H9 (cell line): ENCODE measurements around the gene SCLY. TPM values are rescaled to one million over a fixed set of nuclear protein-coding genes. Genes with fewer than 3 reads are reported as not detected.

ENCODE experiments used
- DNase-seq: peaks from one replicate; pipeline ENCODE4 v3.0.0-alpha.2; 2017
- H2AFZ ChIP-seq: one replicate; pipeline ENCODE4 v1.6.1; 2013; ENCODE audit warnings: mild to moderate bottlenecking, low read length, control low read depth, moderate library complexity
- H2AK5ac ChIP-seq: 2 replicates; pipeline ENCODE4 v1.6.1; 2013; ENCODE audit warnings: low read length, control low read depth, mixed read lengths; ENCODE audit not compliant: insufficient read length
- H2BK120ac ChIP-seq: one replicate; pipeline ENCODE4 v1.6.1; 2013; ENCODE audit warnings: low read depth, mild to moderate bottlenecking, low read length, control low read depth, inconsistent platforms; ENCODE audit not compliant: poor library complexity, severe bottlenecking
- H2BK12ac ChIP-seq: 2 replicates; pipeline ENCODE4 v1.6.1; 2013; ENCODE audit warnings: low read length, control low read depth, mixed read lengths, low read depth; ENCODE audit not compliant: insufficient read length
- H2BK15ac ChIP-seq: 2 replicates; pipeline ENCODE4 v1.6.1; 2013; ENCODE audit warnings: low read depth, low read length, control low read depth
- H2BK20ac ChIP-seq: one replicate; pipeline ENCODE4 v1.6.1; 2013; ENCODE audit warnings: low read depth, mild to moderate bottlenecking, low read length, control low read depth, inconsistent platforms; ENCODE audit not compliant: poor library complexity, severe bottlenecking
- H2BK5ac ChIP-seq: 2 replicates; pipeline ENCODE4 v1.6.1; 2013; ENCODE audit warnings: low read length, control low read depth, mixed read lengths; ENCODE audit not compliant: insufficient read length
- H3K14ac ChIP-seq: 2 replicates; pipeline ENCODE4 v1.6.1; 2013; ENCODE audit warnings: low read length, control low read depth; ENCODE audit not compliant: insufficient read depth
- H3K18ac ChIP-seq: 2 replicates; pipeline ENCODE4 v1.6.1; 2013; ENCODE audit warnings: low read depth, mild to moderate bottlenecking, mixed read lengths, low read length, control low read depth; ENCODE audit not compliant: insufficient read length
- H3K23ac ChIP-seq: 2 replicates; pipeline ENCODE4 v1.6.1; 2013; ENCODE audit warnings: low read length, control low read depth, mixed read lengths, low read depth; ENCODE audit not compliant: insufficient read length
- H3K23me2 ChIP-seq: 2 replicates; pipeline ENCODE4 v1.6.1; 2013; ENCODE audit warnings: low read depth, mild to moderate bottlenecking, mixed read lengths, low read length, control low read depth; ENCODE audit not compliant: insufficient read length, poor library complexity, severe bottlenecking
- H3K27ac ChIP-seq: 2 replicates; pipeline ENCODE4 v1.5.1; 2013; ENCODE audit warnings: low read length, control low read depth, mixed read lengths, low read depth; ENCODE audit not compliant: insufficient read length
- H3K27me3 ChIP-seq: 2 replicates; pipeline ENCODE4 v1.6.1; 2013; ENCODE audit warnings: low read length, control low read depth, inconsistent platforms; ENCODE audit not compliant: insufficient read depth
- H3K4ac ChIP-seq: 2 replicates; pipeline ENCODE4 v1.6.1; 2013; ENCODE audit warnings: low read depth, mild to moderate bottlenecking, control low read depth, inconsistent platforms, low read length, moderate library complexity
- H3K4me1 ChIP-seq: 2 replicates; pipeline ENCODE4 v1.6.1; 2013; ENCODE audit warnings: low read length, control low read depth, inconsistent platforms; ENCODE audit not compliant: insufficient read depth
- H3K4me2 ChIP-seq: 2 replicates; pipeline ENCODE4 v1.6.1; 2013; ENCODE audit warnings: low read length, control low read depth, mixed read lengths; ENCODE audit not compliant: insufficient read length, insufficient read depth
- H3K56ac ChIP-seq: 2 replicates; pipeline ENCODE4 v1.6.1; 2013; ENCODE audit warnings: low read depth, mild to moderate bottlenecking, mixed read lengths, low read length, control low read depth; ENCODE audit not compliant: insufficient read length
- H3K79me1 ChIP-seq: 2 replicates; pipeline ENCODE4 v1.6.1; 2013; ENCODE audit warnings: low read depth, mild to moderate bottlenecking, moderate library complexity, low read length, control low read depth, inconsistent platforms; ENCODE audit not compliant: insufficient read depth, poor library complexity, severe bottlenecking
- H3K79me2 ChIP-seq: 2 replicates; pipeline ENCODE4 v1.6.1; 2013; ENCODE audit warnings: low read length, control low read depth, inconsistent platforms; ENCODE audit not compliant: insufficient read depth
- H3K9ac ChIP-seq: 2 replicates; pipeline ENCODE4 v1.6.1; 2013; ENCODE audit warnings: low read length, control low read depth, mixed read lengths; ENCODE audit not compliant: insufficient read length; ENCODE audit errors: extremely low read depth
- H3K9me3 ChIP-seq: one replicate; pipeline ENCODE4 v1.6.1; 2013; ENCODE audit warnings: low read depth, low read length, inconsistent platforms; ENCODE audit not compliant: control insufficient read depth
- H3T11ph ChIP-seq: one replicate; pipeline ENCODE4 v1.6.1; 2013; ENCODE audit warnings: mild to moderate bottlenecking, low read length, control low read depth, inconsistent platforms
- H4K20me1 ChIP-seq: one replicate; pipeline ENCODE4 v1.6.1; 2013; ENCODE audit not compliant: control insufficient read depth, insufficient read length, insufficient read depth
- H4K5ac ChIP-seq: 2 replicates; pipeline ENCODE4 v1.6.1; 2013; ENCODE audit warnings: low read depth, mild to moderate bottlenecking, mixed read lengths, low read length, control low read depth; ENCODE audit not compliant: insufficient read length
- H4K8ac ChIP-seq: replicated peaks from 2 replicates; pipeline ENCODE4 v1.6.1; 2013; ENCODE audit warnings: low read length, control low read depth, mixed read lengths, low read depth; ENCODE audit not compliant: insufficient read length
- H4K91ac ChIP-seq: 2 replicates; pipeline ENCODE4 v1.6.1; 2013; ENCODE audit warnings: low read depth, mild to moderate bottlenecking, moderate library complexity, mixed read lengths, low read length, control low read depth; ENCODE audit not compliant: insufficient read length
- H3K27ac Mint-ChIP-seq, 3 experiments: 2 replicates in 2 of 3; 3 replicates in 1 of 3; pipeline ENCODE4 v1.8.0; 2020 to 2021; ENCODE audit warnings: mixed read lengths in 3 of 3, mild to moderate bottlenecking in 1 of 3, moderate library complexity in 1 of 3
- H3K27me3 Mint-ChIP-seq: 2 replicates; pipeline ENCODE4 v1.8.0; 2021; ENCODE audit warnings: low read depth, mild to moderate bottlenecking, moderate library complexity, mixed read lengths
- H3K36me3 Mint-ChIP-seq, 3 experiments: 2 replicates in 2 of 3; 3 replicates in 1 of 3; pipeline ENCODE4 v1.8.0; 2020 to 2021; ENCODE audit warnings: low read depth in 3 of 3, mixed read lengths in 3 of 3; ENCODE audit not compliant: insufficient read depth in 1 of 3
- H3K4me1 Mint-ChIP-seq, 2 experiments: 2 replicates each; pipeline ENCODE4 v1.8.0; 2020; ENCODE audit warnings: mixed read lengths in 2 of 2
- H3K4me3 Mint-ChIP-seq, 2 experiments: 2 replicates in 1 of 2; 3 replicates in 1 of 2; pipeline ENCODE4 v1.8.0; 2020 to 2021; ENCODE audit warnings: mild to moderate bottlenecking in 2 of 2, mixed read lengths in 2 of 2, moderate library complexity in 1 of 2
- H3K9me3 Mint-ChIP-seq, 2 experiments: 2 replicates in 1 of 2; 3 replicates in 1 of 2; pipeline ENCODE4 v1.8.0; 2020; ENCODE audit warnings: mild to moderate bottlenecking in 2 of 2, mixed read lengths in 2 of 2, moderate library complexity in 1 of 2
- CTCF ChIP-seq: fragments of 200-600 bp; sonication (generic); conservative IDR thresholded peaks from 3 replicates; pipeline ENCODE4 v1.8.0; 2021; ENCODE audit warnings: antibody characterized with exemption, mild to moderate bottlenecking
- WGBS: extraction: QIAGEN DNeasy Blood & Tissue Kit; methylation state at CpG from one replicate; pipeline ENCODE4 v1.1.7; 2013; ENCODE audit warnings: missing lambda C conversion rate, low lambda C conversion rate, mixed read lengths; ENCODE audit not compliant: insufficient read length; ENCODE audit errors: extremely low coverage; 5-methylcytosine and 5-hydroxymethylcytosine counted together
- total RNA-seq: library from RNA; stranded (reverse); gene quantifications from 2 replicates; pipeline ENCODE4 v1.2.1, GENCODE V29; 2021

Gene SCLY
- total RNA-seq, 1 experiment from 2014 or later = 55.3 TPM

- H3K79me2 ChIP-seq = no peaks in the 10 kb centered on the region
- no CpG with 5 or more reads among the region's 27 CpGs for WGBS
- H3K18ac ChIP-seq = no peak overlapping the region
- Mint-ChIP-seq H3K4me1 (no peaks in the 10 kb centered on the region), H3K4me3 (no peak overlapping the region), H3K36me3 (no peaks in the 10 kb centered on the region), H3K27ac (no peak overlapping the region; a peak in 1 of 7 replicates), H3K9me3 (peaks cover 2 to 11% of the 10 kb centered on the region in 2 experiments; a peak in 4 of 5 replicates), H3K27me3 (peaks cover 9% of the 10 kb centered on the region)
- no peaks in the 10 kb centered on the region for H3K9me3 ChIP-seq
- H4K91ac ChIP-seq = no peak overlapping the region
- no peak overlapping the region for H2AK5ac ChIP-seq
- H3K56ac ChIP-seq = no peak overlapping the region
- DNase-seq = no peak
- no peaks in the 10 kb centered on the region for H3K4me1 ChIP-seq
- no peak overlapping the region for H3T11ph ChIP-seq
- no peaks in the 10 kb centered on the region for H3K23me2 ChIP-seq
- H4K5ac ChIP-seq = no peak overlapping the region
- no peak overlapping the region for H3K14ac ChIP-seq
- no peaks in the 10 kb centered on the region for H3K79me1 ChIP-seq
- H4K20me1 ChIP-seq = no peaks in the 10 kb centered on the region
- no peaks in the 10 kb centered on the region for H3K27me3 ChIP-seq
- H2BK5ac ChIP-seq = no peak overlapping the region
- no peak overlapping the region for H3K4ac ChIP-seq
- no peak for TF ChIP-seq CTCF
- H4K8ac ChIP-seq = no peak overlapping the region
- H2BK12ac ChIP-seq = no peak overlapping the region
- no peak overlapping the region for H3K9ac ChIP-seq
- H2BK20ac ChIP-seq = no peak overlapping the region
- no peak overlapping the region for H3K27ac ChIP-seq
- no peak overlapping the region for H3K23ac ChIP-seq
- no peak overlapping the region for H2AFZ ChIP-seq
- H2BK15ac ChIP-seq = no peak overlapping the region
- H3K4me2 ChIP-seq = no peak overlapping the region
- H2BK120ac ChIP-seq = no peak overlapping the region
Observed at GRCh38 chr2:238121511-238122286, 60.9 kb downstream of the SCLY start.
